ENCODE data around the gene HSPA1A. TPM values are rescaled to one million over a fixed set of nuclear protein-coding genes. Genes with fewer than 3 reads are reported as not detected.
A peak's percentile ranks its signal among the peaks of the same experiment; 100 is the strongest.

Gene HSPA1A
- total and polyA plus RNA-seq, 9 of the 15 experiments (the other 6 are each of a cell fraction or from before 2014, with no cell fraction given): 2.2 to 273 (median 107) TPM

GRCh38 chr6:31794866-31795615 is 20.3 kb upstream of the HSPA1A start (continued):
- TF ChIP-seq CHD7 (IDR thresholded peaks at IDR 0.05; ENCODE audit: low read depth, low read length) (no peak), ZNF395 (CRISPR knock-in tag; IDR thresholded peaks at IDR 0.05) (no peak), E4F1 (CRISPR knock-in tag; IDR thresholded peaks at IDR 0.05; ENCODE audit: borderline replicate concordance) (no peak), ZBTB49 (CRISPR knock-in tag; IDR thresholded peaks at IDR 0.05; ENCODE audit: borderline replicate concordance) (no peak), NBN (IDR thresholded peaks at IDR 0.05; ENCODE audit: low read depth) (no peak), RAD51 (IDR thresholded peaks at IDR 0.05; ENCODE audit: borderline replicate concordance, low read depth) (peak; percentile 59; the same call in 1 of the 2 replicates), RFX7 (CRISPR knock-in tag; IDR thresholded peaks at IDR 0.05) (no peak)
